GM12873 (cell line): ENCODE results near the gene AMD1.

Experiments used
- CTCF ChIP-seq: IDR thresholded peaks from 2 replicates; pipeline ENCODE4 v1.5.1; 2012; ENCODE audit warnings: low read depth, mild to moderate bottlenecking, moderate library complexity, low read length, control low read depth; ENCODE audit not compliant: insufficient read depth; ENCODE audit errors: missing control alignments

The AMD1 gene

GRCh38 chr6:110874880-110875547 is 429 bp downstream of the AMD1 start:
- no peak for TF ChIP-seq CTCF

GRCh38 chr6:110875548-110876169 is 1.1 kb downstream of the AMD1 start:
- no peak for TF ChIP-seq CTCF

GRCh38 chr6:110876170-110876773 is 1.7 kb downstream of the AMD1 start:
- TF ChIP-seq CTCF = no peak

- no peak for TF ChIP-seq CTCF
These were observed 2.4 kb downstream of the AMD1 start for GRCh38 chr6:110876806-110877564.

GRCh38 chr6:110877569-110877968 is 3.0 kb downstream of the AMD1 start:
- TF ChIP-seq CTCF = no peak

GRCh38 chr6:110878751-110879522 is 4.4 kb downstream of the AMD1 start:
- peak; percentile 74 for TF ChIP-seq CTCF

GRCh38 chr6:110880651-110881050 is 6.1 kb downstream of the AMD1 start:
- no peak for TF ChIP-seq CTCF
